GM19025 (cell line): Measurements from ENCODE around the gene SMARCC1.
"Not testable (repeated sequence)": the region's sequence is repeated elsewhere in the genome, so short reads cannot be mapped to it uniquely, and the experiment has no call there.

Experiments
- ATAC-seq: cut with Tn5 transposase; IDR thresholded peaks from one replicate; pipeline ENCODE4 v1.9.1; 2021; ENCODE audit warnings: mild to moderate bottlenecking, low read depth, moderate library complexity; ENCODE audit not compliant: unreplicated experiment

SMARCC1 gene

GRCh38 chr3:47781685-47782445 is at the start of gene SMARCC1:
Gene SMARCC1, minus strand, starts transcription at chr3:47781893. Its CDS starts 96 bp downstream, at chr3:47781797.
- ATAC-seq = peak; percentile 72

GRCh38 chr3:47829482-47829881 is 47.8 kb upstream of the SMARCC1 start:
- not testable (repeated sequence) for ATAC-seq

- no peak for ATAC-seq
Measured at GRCh38 chr3:47825590-47825989, 43.9 kb upstream of the SMARCC1 start.

GRCh38 chr3:47824541-47825473 is 43.1 kb upstream of the SMARCC1 start:
- peak; percentile 94 for ATAC-seq

GRCh38 chr3:47817609-47818008 is 35.9 kb upstream of the SMARCC1 start:
- no peak for ATAC-seq

- no peak for ATAC-seq
Measured at GRCh38 chr3:47813551-47814177, 32.0 kb upstream of the SMARCC1 start.

GRCh38 chr3:47804577-47804976 is 22.9 kb upstream of the SMARCC1 start:
- ATAC-seq = no peak

GRCh38 chr3:47803480-47804025 is 21.9 kb upstream of the SMARCC1 start:
- no peak for ATAC-seq

- ATAC-seq = peak; percentile 89
Measured at GRCh38 chr3:47802734-47803479, 21.2 kb upstream of the SMARCC1 start, which contains the start of gene DHX30. Gene DHX30, plus strand, starts transcription at chr3:47803138. Its CDS starts 7,546 bp downstream, at chr3:47810684.

GRCh38 chr3:47799733-47800132 is 18.0 kb upstream of the SMARCC1 start:
- ATAC-seq = no peak

GRCh38 chr3:47794544-47794943 is 12.9 kb upstream of the SMARCC1 start:
- no peak for ATAC-seq

- no peak for ATAC-seq
Measured at GRCh38 chr3:47792699-47793098, 11.0 kb upstream of the SMARCC1 start.

GRCh38 chr3:47791193-47791855 is 9.6 kb upstream of the SMARCC1 start:
- no peak for ATAC-seq

GRCh38 chr3:47783673-47784072 is 2.0 kb upstream of the SMARCC1 start:
- no peak for ATAC-seq

- ATAC-seq = no peak
Measured at GRCh38 chr3:47782446-47783308, 984 bp upstream of the SMARCC1 start.

- ATAC-seq = no peak
Measured at GRCh38 chr3:47780741-47781684, 680 bp downstream of the SMARCC1 start.

GRCh38 chr3:47778746-47779145 is 2.9 kb downstream of the SMARCC1 start:
- ATAC-seq = no peak
